ENCODE measurements around the gene NT5DC2.

GRCh38 chr3:52512727-52513126, 20.9 kb downstream of the NT5DC2 start:
- TF ChIP-seq CTCF (conservative IDR thresholded peaks at IDR 0.05 in 1 of 2, IDR thresholded peaks at IDR 0.05 in 1 of 2; ENCODE audit: low read depth in 1 of 2, low read length in 2 of 2), result no peak
- no peak for TF ChIP-seq EZH2 (IDR thresholded peaks at IDR 0.05; ENCODE audit: low read length, missing control alignments)

Data from fibroblast of lung (primary cell).